GM21529 (cell line): ENCODE data around the gene IGSF5.
"Not testable (repeated sequence)": the region's sequence is repeated elsewhere in the genome, so short reads cannot be mapped to it uniquely, and the experiment has no call there.

Experiments
- ATAC-seq: cut with Tn5 transposase; IDR thresholded peaks from one replicate; pipeline ENCODE4 v1.9.1; 2021; ENCODE audit not compliant: unreplicated experiment

IGSF5 gene

GRCh38 chr21:39744883-39745282 is at the start of gene IGSF5:
Gene IGSF5 (plus strand): TSS chr21:39745183. CDS start chr21:39745510, 327 bp downstream.
- not testable (repeated sequence) for ATAC-seq

GRCh38 chr21:39696196-39696595 is 48.8 kb upstream of the IGSF5 start:
- ATAC-seq, result no peak

GRCh38 chr21:39696618-39697017 is 48.4 kb upstream of the IGSF5 start:
- no peak for ATAC-seq

- ATAC-seq, result no peak
Observed at GRCh38 chr21:39700318-39700717, 44.7 kb upstream of the IGSF5 start.

GRCh38 chr21:39703578-39703977 is 41.4 kb upstream of the IGSF5 start:
- no peak for ATAC-seq

- ATAC-seq, result no peak
Observed at GRCh38 chr21:39705849-39706248, 39.1 kb upstream of the IGSF5 start.

- no peak for ATAC-seq
Observed at GRCh38 chr21:39707316-39707715, 37.7 kb upstream of the IGSF5 start.

GRCh38 chr21:39710866-39711265 is 34.1 kb upstream of the IGSF5 start:
- no peak for ATAC-seq

- ATAC-seq, result no peak
Observed at GRCh38 chr21:39712273-39712672, 32.7 kb upstream of the IGSF5 start.

GRCh38 chr21:39712976-39713375 is 32.0 kb upstream of the IGSF5 start:
- ATAC-seq, result no peak

- no peak for ATAC-seq
Observed at GRCh38 chr21:39713905-39714304, 31.1 kb upstream of the IGSF5 start.

GRCh38 chr21:39714331-39714730 is 30.7 kb upstream of the IGSF5 start:
- no peak for ATAC-seq

- ATAC-seq, result no peak
Observed at GRCh38 chr21:39715804-39716397, 29.1 kb upstream of the IGSF5 start.

- ATAC-seq, result no peak
Observed at GRCh38 chr21:39720126-39720778, 24.7 kb upstream of the IGSF5 start.

- no peak for ATAC-seq
Observed at GRCh38 chr21:39721885-39722284, 23.1 kb upstream of the IGSF5 start.

- no peak for ATAC-seq
Observed at GRCh38 chr21:39724944-39725343, 20.0 kb upstream of the IGSF5 start.

- no peak for ATAC-seq
Observed at GRCh38 chr21:39726133-39726532, 18.9 kb upstream of the IGSF5 start.

- no peak for ATAC-seq
Observed at GRCh38 chr21:39727401-39728120, 17.4 kb upstream of the IGSF5 start.

- ATAC-seq, result no peak
Observed at GRCh38 chr21:39728341-39728740, 16.6 kb upstream of the IGSF5 start.

- no peak for ATAC-seq
Observed at GRCh38 chr21:39730418-39731157, 14.4 kb upstream of the IGSF5 start.

GRCh38 chr21:39736716-39737115 is 8.3 kb upstream of the IGSF5 start:
- ATAC-seq, result no peak
